ENCODE measurements around the gene CHRNB1.

Gene CHRNB1

GRCh38 chr17:7403977-7404736 is 40.7 kb upstream of the CHRNB1 start, which contains the start of gene TMEM256:
TSS of gene TMEM256 (minus strand) at chr17:7404097. CDS start at chr17:7404084, 13 bp downstream.
- in situ Hi-C loops (cut with HindIII; ENCODE audit: low sequenced_read_pairs), result no loop called here

GRCh38 chr17:7404737-7405349 is 40.0 kb upstream of the CHRNB1 start:
- H3K4me3 ChIP-seq (ENCODE audit: low read depth, low read length), result peak overlapping the region; percentile 72
- in situ Hi-C loops (cut with HindIII; ENCODE audit: low sequenced_read_pairs), result no loop called here
- DNase-seq (ENCODE audit: low read depth), result no peak
- no peak for TF ChIP-seq CTCF (IDR thresholded peaks at IDR 0.05; ENCODE audit: low read depth, low read length, missing control alignments)

More at GRCh38 chr17:7403977-7404736, 40.7 kb upstream of the CHRNB1 start, which contains the start of gene TMEM256:
- peak; percentile 99 for DNase-seq (ENCODE audit: low read depth)
- no peak for TF ChIP-seq CTCF (IDR thresholded peaks at IDR 0.05; ENCODE audit: low read depth, low read length, missing control alignments)
- peak within 1 kb of the TSS; percentile 72 for H3K4me3 ChIP-seq (ENCODE audit: low read depth, low read length)

GRCh38 chr17:7405350-7406234 is 39.3 kb upstream of the CHRNB1 start:
- in situ Hi-C loops (cut with HindIII; ENCODE audit: low sequenced_read_pairs), result no loop called here
- peak overlapping the region; percentile 72 for H3K4me3 ChIP-seq (ENCODE audit: low read depth, low read length)
- no peak for TF ChIP-seq CTCF (IDR thresholded peaks at IDR 0.05; ENCODE audit: low read depth, low read length, missing control alignments)
- no peak for DNase-seq (ENCODE audit: low read depth)

- no peak for DNase-seq (ENCODE audit: low read depth)
- in situ Hi-C loops (cut with HindIII; ENCODE audit: low sequenced_read_pairs), result no loop called here
- peak overlapping the region; percentile 72 for H3K4me3 ChIP-seq (ENCODE audit: low read depth, low read length)
- TF ChIP-seq CTCF (IDR thresholded peaks at IDR 0.05; ENCODE audit: low read depth, low read length, missing control alignments), result no peak
These were observed 38.5 kb upstream of the CHRNB1 start for GRCh38 chr17:7406235-7406825.

GRCh38 chr17:7407082-7407481 is 37.8 kb upstream of the CHRNB1 start:
- in situ Hi-C loops (cut with HindIII; ENCODE audit: low sequenced_read_pairs), result no loop called here
- TF ChIP-seq CTCF (IDR thresholded peaks at IDR 0.05; ENCODE audit: low read depth, low read length, missing control alignments), result no peak
- DNase-seq (ENCODE audit: low read depth), result no peak
- no peak overlapping the region for H3K4me3 ChIP-seq (ENCODE audit: low read depth, low read length)

Data from astrocyte of the cerebellum (primary cell).